ENCODE results near the gene NRBF2. TPM values are rescaled to one million over a fixed set of nuclear protein-coding genes. Genes with fewer than 3 reads are reported as not detected.
A peak's percentile ranks its signal among the peaks of the same experiment; 100 is the strongest.

Gene NRBF2
- total and polyA plus RNA-seq, 9 donors: 4.8 to 21.4 (median 12.9) TPM

DNA sequence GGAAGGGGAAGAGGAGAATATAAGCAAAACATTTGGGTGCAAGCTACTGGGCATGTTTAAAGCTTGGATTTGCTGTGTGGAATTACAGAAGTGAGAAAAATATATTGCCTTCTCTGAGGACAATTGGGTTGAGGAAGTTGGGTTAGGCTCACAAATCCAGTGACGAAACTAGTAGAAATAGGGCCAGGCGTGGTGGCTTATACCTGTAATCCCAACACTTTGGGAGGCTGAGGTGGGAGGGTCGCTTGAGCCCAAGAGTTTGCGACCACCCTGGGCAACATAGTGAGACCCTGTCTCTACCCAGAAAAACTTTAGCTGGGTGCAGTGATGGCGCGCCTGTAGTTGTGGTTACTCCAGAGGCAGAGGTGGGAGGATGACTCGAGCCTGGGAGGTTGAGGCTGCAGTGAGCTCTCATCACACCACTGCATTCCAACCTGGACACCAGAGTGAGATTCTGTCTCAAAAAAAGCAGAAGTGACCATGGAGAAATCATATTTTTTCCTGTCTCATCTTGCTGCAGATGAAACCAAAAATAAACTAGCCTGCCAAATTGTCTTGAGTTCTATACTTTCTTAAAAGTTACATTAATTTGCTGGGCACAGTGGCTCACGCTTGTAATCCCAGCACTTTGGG, 22.4 kb downstream of the NRBF2 start:
- H3K4me1 ChIP-seq (ENCODE audit: insufficient read depth): no peaks in the 10 kb centered on the region
- WGBS, 3 donors: 91 to 95% (median 91%) methylated on average over 8 of the region's 8 CpGs
- no peak for DNase-seq
- intact Hi-C loops (cut with DNase I): loop anchor here in 3 of 4 donors (5.0 to 10.0 kb wide), 5 partner anchors 341 to 2001 kb away; partner anchors contain the start of gene EGR2 (in 1 of the 3)
- H3K4me3 ChIP-seq: no peak overlapping the region
- no peaks in the 10 kb centered on the region for H3K9me3 ChIP-seq
- TF ChIP-seq, protein P1, sequence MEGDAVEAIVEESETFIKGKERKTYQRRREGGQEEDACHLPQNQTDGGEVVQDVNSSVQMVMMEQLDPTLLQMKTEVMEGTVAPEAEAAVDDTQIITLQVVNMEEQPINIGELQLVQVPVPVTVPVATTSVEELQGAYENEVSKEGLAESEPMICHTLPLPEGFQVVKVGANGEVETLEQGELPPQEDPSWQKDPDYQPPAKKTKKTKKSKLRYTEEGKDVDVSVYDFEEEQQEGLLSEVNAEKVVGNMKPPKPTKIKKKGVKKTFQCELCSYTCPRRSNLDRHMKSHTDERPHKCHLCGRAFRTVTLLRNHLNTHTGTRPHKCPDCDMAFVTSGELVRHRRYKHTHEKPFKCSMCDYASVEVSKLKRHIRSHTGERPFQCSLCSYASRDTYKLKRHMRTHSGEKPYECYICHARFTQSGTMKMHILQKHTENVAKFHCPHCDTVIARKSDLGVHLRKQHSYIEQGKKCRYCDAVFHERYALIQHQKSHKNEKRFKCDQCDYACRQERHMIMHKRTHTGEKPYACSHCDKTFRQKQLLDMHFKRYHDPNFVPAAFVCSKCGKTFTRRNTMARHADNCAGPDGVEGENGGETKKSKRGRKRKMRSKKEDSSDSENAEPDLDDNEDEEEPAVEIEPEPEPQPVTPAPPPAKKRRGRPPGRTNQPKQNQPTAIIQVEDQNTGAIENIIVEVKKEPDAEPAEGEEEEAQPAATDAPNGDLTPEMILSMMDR (IDR thresholded peaks at IDR 0.05): no peak
- TF ChIP-seq EP300 (IDR thresholded peaks at IDR 0.05): no peak
- no peak for TF ChIP-seq POLR2A (IDR thresholded peaks at IDR 0.05)
- H3K27ac ChIP-seq: no peak overlapping the region
- H3K36me3 ChIP-seq: no peaks in the 10 kb centered on the region
- H3K27me3 ChIP-seq: no peaks in the 10 kb centered on the region

DNA sequence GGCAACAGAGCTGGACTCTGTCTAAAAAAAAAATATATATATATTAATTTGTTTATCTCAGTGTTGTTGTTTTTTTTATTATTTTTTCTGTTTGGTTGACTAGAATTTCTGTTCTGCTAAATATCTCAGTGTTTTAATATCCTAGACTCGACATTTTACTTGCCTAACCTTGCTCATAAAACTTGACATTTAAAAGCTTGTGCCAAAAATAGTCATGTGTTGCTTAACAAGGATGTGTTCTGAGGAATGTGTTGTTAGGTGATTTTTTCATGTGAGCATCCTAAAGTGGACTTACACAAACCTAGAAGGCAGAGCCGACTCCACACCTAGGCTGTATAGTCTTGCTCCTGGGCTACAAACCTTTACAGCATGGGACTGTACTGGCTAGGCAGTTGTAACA, 23.1 kb downstream of the NRBF2 start:
- intact Hi-C loops (cut with DNase I): loop anchor here in 3 of 4 donors (5.0 to 10.0 kb wide), 5 partner anchors 341 to 2001 kb away; partner anchors contain the start of gene EGR2 (in 1 of the 3)
- Histone ChIP-seq H3K27ac (no peak overlapping the region), H3K36me3 (no peaks in the 10 kb centered on the region), H3K27me3 (no peaks in the 10 kb centered on the region), H3K4me1 (ENCODE audit: insufficient read depth) (no peaks in the 10 kb centered on the region), H3K9me3 (no peaks in the 10 kb centered on the region), H3K4me3 (no peak overlapping the region)
- WGBS, 3 donors: 47 to 56% (median 55%) methylated on average over 2 of the region's 2 CpGs
- DNase-seq: no peak
- TF ChIP-seq POLR2A (IDR thresholded peaks at IDR 0.05) (no peak), EP300 (IDR thresholded peaks at IDR 0.05) (no peak)
- TF ChIP-seq, protein P1 (IDR thresholded peaks at IDR 0.05): no peak

DNA sequence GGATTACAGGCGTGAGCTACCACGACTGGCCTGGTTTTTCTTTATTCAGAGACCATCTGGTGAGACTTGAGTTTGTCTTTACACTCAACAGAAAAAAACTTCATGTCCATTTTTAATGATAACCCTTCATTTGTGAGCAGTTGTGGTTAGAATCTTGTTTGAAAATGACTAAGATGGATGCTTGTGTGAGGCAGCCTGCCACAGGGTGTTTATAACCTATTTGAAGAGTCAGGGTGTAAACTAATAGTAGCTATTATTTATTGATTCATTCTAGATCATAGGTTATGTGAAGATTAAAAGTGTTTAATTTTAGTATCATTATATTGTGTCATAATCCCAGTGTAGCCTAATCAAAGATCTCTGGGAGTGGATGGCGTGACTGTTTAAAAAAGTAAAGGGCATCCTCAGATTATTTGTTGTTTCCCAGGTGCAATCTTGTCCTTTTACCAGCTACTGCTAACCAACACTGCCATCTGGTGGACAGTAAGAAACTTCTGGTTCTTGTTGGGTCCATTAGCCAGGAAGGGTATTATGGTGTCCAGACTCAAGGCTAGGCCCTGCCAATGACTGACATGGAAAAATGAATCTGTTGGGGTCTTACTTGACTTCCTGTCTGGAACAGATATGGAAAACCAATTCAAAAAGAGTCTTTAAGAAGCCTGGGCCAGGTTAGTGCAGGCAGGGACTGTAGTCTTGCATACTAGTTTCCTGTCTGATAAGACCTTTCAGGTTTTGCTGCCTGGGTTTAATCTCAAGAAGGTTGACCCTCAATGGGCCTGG, 24.9 kb downstream of the NRBF2 start:
- no peak overlapping the region for H3K4me3 ChIP-seq
- 41 to 62% (median 45%) methylated on average over 3 of the region's 3 CpGs for WGBS, 3 donors
- no peaks in the 10 kb centered on the region for H3K9me3 ChIP-seq
- H3K4me1 ChIP-seq (ENCODE audit: insufficient read depth): no peaks in the 10 kb centered on the region
- TF ChIP-seq, protein P1 (IDR thresholded peaks at IDR 0.05): peak; percentile 65 to 70 (median 69)
- TF ChIP-seq POLR2A (IDR thresholded peaks at IDR 0.05): no peak
- TF ChIP-seq EP300 (IDR thresholded peaks at IDR 0.05): no peak
- H3K27ac ChIP-seq: no peak overlapping the region
- no peaks in the 10 kb centered on the region for H3K36me3 ChIP-seq
- peak in 2 of 5 donors; percentile 17 to 47 for DNase-seq
- intact Hi-C loops (cut with DNase I): loop anchor here in 3 of 4 donors (5.0 to 10.0 kb wide), 5 partner anchors 343 to 2003 kb away; partner anchors contain the start of gene EGR2 (in 1 of the 3)
- H3K27me3 ChIP-seq: no peaks in the 10 kb centered on the region

DNA sequence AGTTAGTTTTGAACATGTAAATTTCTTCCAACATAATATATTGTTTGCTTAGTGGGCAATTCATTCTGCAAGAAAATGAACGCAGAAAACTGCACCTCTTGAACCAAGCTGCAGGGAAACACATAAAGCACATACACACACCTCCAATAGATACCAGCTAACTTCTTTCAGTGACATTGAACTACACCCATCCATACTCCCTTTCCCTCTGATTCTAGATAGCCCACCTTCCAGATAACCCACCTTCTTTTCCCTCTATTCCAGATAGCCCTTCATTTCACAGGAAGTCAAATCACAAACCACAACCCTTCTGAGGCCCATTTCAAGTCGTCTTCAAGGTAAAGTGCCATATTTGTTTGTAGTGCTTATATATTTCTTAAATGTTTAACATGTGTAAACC, 28.5 kb downstream of the NRBF2 start:
- DNase-seq: no peak
- 21 to 43% (median 22%) methylated on average over 2 of the region's 2 CpGs for WGBS, 3 donors

More for the DNA sequence above, 28.5 kb downstream of the NRBF2 start:
- H3K27me3 ChIP-seq: no peaks in the 10 kb centered on the region
- no peaks in the 10 kb centered on the region for H3K36me3 ChIP-seq
- no peak overlapping the region for H3K27ac ChIP-seq
- no peak overlapping the region for H3K4me3 ChIP-seq
- no peaks in the 10 kb centered on the region for H3K4me1 ChIP-seq (ENCODE audit: insufficient read depth)
- intact Hi-C loops (cut with DNase I): loop anchor here in 3 of 4 donors (10.0 kb wide), 3 partner anchors 473 to 563 kb away; no protein-coding TSS in a partner anchor
- no peaks in the 10 kb centered on the region for H3K9me3 ChIP-seq
- TF ChIP-seq POLR2A (IDR thresholded peaks at IDR 0.05) (no peak), EP300 (IDR thresholded peaks at IDR 0.05) (no peak)
- TF ChIP-seq, protein P1 (IDR thresholded peaks at IDR 0.05): no peak

Measured in ovary (tissue), 9 donors.